ENCODE results near the gene CLDN15. TPM values are rescaled to one million over a fixed set of nuclear protein-coding genes. Genes with fewer than 3 reads are reported as not detected.

Gene CLDN15
- total and polyA plus RNA-seq, 2 donors (not counting 1 experiment from before 2014, with no cell fraction given) = 31.1 to 42.1 TPM

DNA sequence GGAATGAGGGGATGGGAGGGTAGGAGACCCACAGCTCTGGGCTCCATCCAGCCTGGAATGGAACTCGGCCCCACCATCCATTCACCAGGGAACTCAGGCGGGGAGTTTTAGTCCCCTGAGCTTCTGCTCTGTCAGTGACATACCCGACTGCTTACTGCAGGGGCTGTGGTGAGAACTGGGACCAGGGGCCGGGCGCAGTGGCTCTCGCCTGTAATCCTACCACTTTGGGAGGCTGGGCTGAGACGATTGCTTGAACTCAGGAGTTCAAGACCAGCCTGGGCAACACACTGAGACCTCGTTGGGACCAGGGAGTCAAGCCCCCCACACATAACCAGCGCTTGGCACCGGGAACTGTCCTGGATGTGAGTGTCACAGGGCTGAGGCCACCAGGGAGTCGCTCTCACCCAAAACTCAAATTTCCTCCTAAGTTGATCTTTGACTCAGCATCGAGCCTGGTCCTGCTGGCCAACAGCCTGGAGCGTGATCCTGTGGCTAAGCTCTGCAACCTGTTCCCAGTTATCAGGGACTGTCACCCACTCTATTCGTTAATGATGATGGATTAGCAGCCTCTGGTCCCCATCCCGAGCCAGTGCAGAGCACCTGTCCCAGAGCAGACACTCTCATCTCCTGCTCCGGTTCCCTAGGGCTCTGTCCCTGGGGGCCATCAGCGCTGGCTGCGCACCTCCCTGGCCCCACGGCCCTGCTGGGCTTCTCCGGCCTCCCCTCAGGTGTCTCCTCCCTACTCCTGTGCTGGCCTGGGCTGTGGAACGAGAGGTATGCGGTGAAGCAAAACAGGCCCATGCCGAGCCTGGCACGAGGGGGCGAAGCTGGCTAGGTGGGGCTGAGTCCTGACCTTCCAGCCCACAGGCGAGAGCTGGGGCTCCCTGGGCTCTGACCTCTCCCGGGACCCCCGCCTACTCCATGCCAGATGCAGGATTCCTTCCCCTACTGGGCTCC is 902 bp upstream of the CLDN15 start:
- Histone ChIP-seq H3K9ac (ENCODE audit: low read length) (no peak overlapping the region), H3K4me1 (ENCODE audit: control insufficient read depth in 2 of 2, insufficient read depth in 2 of 2, low read length in 2 of 2) (peaks cover 1 to 14% of the 10 kb centered on the region in 2 donors), H3K4me2 (replicated peaks; ENCODE audit: low read depth, low read length, poor library complexity, severe bottlenecking) (no peak overlapping the region), H4K20me1 (ENCODE audit: control insufficient read depth, insufficient read depth, low read length, poor library complexity, severe bottlenecking) (peaks cover 68% of the 10 kb centered on the region), H3K4me3 (ENCODE audit: control extremely low read depth in 1 of 5, extremely low read depth in 1 of 5, insufficient read depth in 1 of 5, low read depth in 2 of 5, low read length in 4 of 5) (no peak overlapping the region), H3K36me3 (replicated peaks in 1 of 2; ENCODE audit: control extremely low read depth in 1 of 2, control insufficient read depth in 1 of 2, extremely low read depth in 1 of 2, insufficient read depth in 2 of 2, low read length in 1 of 2) (peaks cover 0 to 27% of the 10 kb centered on the region in 2 experiments), H3K9me3 (ENCODE audit: control extremely low read depth in 1 of 3, control insufficient read depth in 2 of 3, insufficient read depth in 1 of 3, low read length in 2 of 3) (no peaks in the 10 kb centered on the region), H3K79me2 (ENCODE audit: control insufficient read depth, insufficient read depth, low read length) (peaks cover 45% of the 10 kb centered on the region), H3K27me3 (replicated peaks in 1 of 4; ENCODE audit: control extremely low read depth in 1 of 4, control insufficient read depth in 3 of 4, insufficient read depth in 4 of 4, low read length in 3 of 4) (no peaks in the 10 kb centered on the region), H2AFZ (ENCODE audit: insufficient read depth, low read depth, low read length, poor library complexity, severe bottlenecking) (no peak overlapping the region), H3K27ac (ENCODE audit: low read length in 2 of 2) (no peak overlapping the region)
- TF ChIP-seq, protein P1, sequence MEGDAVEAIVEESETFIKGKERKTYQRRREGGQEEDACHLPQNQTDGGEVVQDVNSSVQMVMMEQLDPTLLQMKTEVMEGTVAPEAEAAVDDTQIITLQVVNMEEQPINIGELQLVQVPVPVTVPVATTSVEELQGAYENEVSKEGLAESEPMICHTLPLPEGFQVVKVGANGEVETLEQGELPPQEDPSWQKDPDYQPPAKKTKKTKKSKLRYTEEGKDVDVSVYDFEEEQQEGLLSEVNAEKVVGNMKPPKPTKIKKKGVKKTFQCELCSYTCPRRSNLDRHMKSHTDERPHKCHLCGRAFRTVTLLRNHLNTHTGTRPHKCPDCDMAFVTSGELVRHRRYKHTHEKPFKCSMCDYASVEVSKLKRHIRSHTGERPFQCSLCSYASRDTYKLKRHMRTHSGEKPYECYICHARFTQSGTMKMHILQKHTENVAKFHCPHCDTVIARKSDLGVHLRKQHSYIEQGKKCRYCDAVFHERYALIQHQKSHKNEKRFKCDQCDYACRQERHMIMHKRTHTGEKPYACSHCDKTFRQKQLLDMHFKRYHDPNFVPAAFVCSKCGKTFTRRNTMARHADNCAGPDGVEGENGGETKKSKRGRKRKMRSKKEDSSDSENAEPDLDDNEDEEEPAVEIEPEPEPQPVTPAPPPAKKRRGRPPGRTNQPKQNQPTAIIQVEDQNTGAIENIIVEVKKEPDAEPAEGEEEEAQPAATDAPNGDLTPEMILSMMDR (IDR thresholded peaks at IDR 0.05) = no peak
- TF ChIP-seq EZH2 (IDR thresholded peaks at IDR 0.05; ENCODE audit: borderline replicate concordance, insufficient read depth, low read depth, low read length, poor library complexity, severe bottlenecking) = no peak
- H3K4me1 Mint-ChIP-seq = peaks cover 9% of the 10 kb centered on the region
- ATAC-seq (ENCODE audit: low read depth) (no peak), DNase-seq (no peak)
- H3K27me3 Mint-ChIP-seq = no peaks in the 10 kb centered on the region
- CTCF ChIA-PET = interaction anchor here (0.6 to 1.3 kb wide), 2 partner anchors 13 to 46 kb away, joined by 3 read pairs; no protein-coding TSS in a partner anchor
- WGBS (ENCODE audit: insufficient coverage) = 53% methylated on average over 24 of the region's 28 CpGs
- H3K27ac Mint-ChIP-seq = no peak overlapping the region
- no peak overlapping the region for H3K4me3 Mint-ChIP-seq
- intact Hi-C loops (cut with micrococcal nuclease) = no loop called here
- POLR2A ChIA-PET = interaction anchor here (1.2 kb wide), 1 partner anchor 20 kb away, joined by 3 read pairs; the partner anchor contains the start of gene ZNHIT1
- no peaks in the 10 kb centered on the region for H3K9me3 Mint-ChIP-seq (ENCODE audit: insufficient read depth)

All from B cell (primary cell).